Measurements from ENCODE around the gene PSORS1C1. TPM values are rescaled to one million over a fixed set of nuclear protein-coding genes. Genes with fewer than 3 reads are reported as not detected.

Gene PSORS1C1
- total RNA-seq, 1 experiment from 2014 or later, result 0.48 TPM

DNA sequence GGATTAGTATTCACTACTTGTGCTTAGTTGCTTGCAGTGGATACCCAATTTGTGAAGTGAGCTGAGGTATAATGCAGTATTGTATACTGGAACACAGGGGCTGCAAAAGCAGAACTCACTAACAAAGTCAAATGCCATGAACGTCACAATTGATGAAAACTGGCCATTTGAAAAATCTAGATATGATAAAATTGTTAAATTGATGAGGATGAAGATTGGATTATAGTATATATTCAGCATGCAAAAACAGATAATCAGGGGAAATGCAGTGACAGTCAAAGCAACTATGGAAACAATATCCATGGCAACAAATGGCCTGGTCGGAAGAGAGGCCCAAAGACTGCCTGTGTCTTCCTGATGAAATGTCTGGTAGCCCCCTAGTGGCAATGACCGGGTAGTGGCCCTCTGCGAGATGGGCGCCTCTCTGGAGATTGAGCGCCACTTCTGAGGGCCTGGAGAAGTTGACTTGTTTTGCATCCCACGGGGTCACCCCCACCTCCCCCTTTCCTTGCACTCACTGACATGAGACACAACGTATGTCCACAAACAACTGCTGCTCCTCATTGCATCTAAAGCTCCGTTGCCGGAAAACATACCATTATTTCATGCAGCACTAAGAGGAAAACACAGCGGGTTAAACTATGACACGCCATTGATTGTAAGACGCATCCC is 45.8 kb upstream of the PSORS1C1 start:
- no peak overlapping the region for H2BK12ac ChIP-seq (ENCODE audit: insufficient read length, low read depth, low read length)
- no peak overlapping the region for H2AK5ac ChIP-seq (ENCODE audit: insufficient read length, low read length)
- peak; percentile 88 for DNase-seq
- no peaks in the 10 kb centered on the region for H3K23me2 ChIP-seq (ENCODE audit: insufficient read length, low read depth, low read length, poor library complexity, severe bottlenecking)
- peaks cover 2% of the 10 kb centered on the region; the same call in 1 of the 2 replicates for H3K4me1 ChIP-seq (ENCODE audit: insufficient read depth, low read length)
- Mint-ChIP-seq H3K4me3 (no peak overlapping the region), H3K27ac (peak overlapping the region in 1 of 3 experiments; percentile 39; a peak in 1 of 7 replicates), H3K36me3 (ENCODE audit: insufficient read depth in 1 of 3, low read depth in 3 of 3) (no peaks in the 10 kb centered on the region), H3K9me3 (peaks cover 0 to 8% of the 10 kb centered on the region in 2 experiments; a peak in 2 of 5 replicates), H3K27me3 (ENCODE audit: low read depth) (no peaks in the 10 kb centered on the region; the same call in 1 of the 2 replicates), H3K4me1 (peaks cover 39 to 40% of the 10 kb centered on the region in 2 experiments)
- no peak overlapping the region for H2BK15ac ChIP-seq (ENCODE audit: low read depth, low read length)
- no peak overlapping the region for H3K9ac ChIP-seq (ENCODE audit: extremely low read depth, insufficient read length, low read length)
- H3K23ac ChIP-seq (ENCODE audit: insufficient read length, low read depth, low read length), result no peak overlapping the region
- H4K5ac ChIP-seq (ENCODE audit: insufficient read length, low read depth, low read length), result no peak overlapping the region
- no peak overlapping the region for H3K14ac ChIP-seq (ENCODE audit: insufficient read depth, low read length)
- H2BK5ac ChIP-seq (ENCODE audit: insufficient read length, low read length), result no peak overlapping the region
- no peaks in the 10 kb centered on the region for H3K9me3 ChIP-seq (ENCODE audit: control insufficient read depth, low read depth, low read length)
- no peaks in the 10 kb centered on the region for H3K79me2 ChIP-seq (ENCODE audit: insufficient read depth, low read length)
- H3K27ac ChIP-seq (ENCODE audit: insufficient read length, low read depth, low read length), result no peak overlapping the region
- no peak overlapping the region for H2AFZ ChIP-seq (ENCODE audit: low read length)
- H3K18ac ChIP-seq (ENCODE audit: insufficient read length, low read depth, low read length), result no peak overlapping the region
- H3K79me1 ChIP-seq (ENCODE audit: insufficient read depth, low read depth, low read length, poor library complexity, severe bottlenecking), result no peaks in the 10 kb centered on the region
- TF ChIP-seq, protein P1, sequence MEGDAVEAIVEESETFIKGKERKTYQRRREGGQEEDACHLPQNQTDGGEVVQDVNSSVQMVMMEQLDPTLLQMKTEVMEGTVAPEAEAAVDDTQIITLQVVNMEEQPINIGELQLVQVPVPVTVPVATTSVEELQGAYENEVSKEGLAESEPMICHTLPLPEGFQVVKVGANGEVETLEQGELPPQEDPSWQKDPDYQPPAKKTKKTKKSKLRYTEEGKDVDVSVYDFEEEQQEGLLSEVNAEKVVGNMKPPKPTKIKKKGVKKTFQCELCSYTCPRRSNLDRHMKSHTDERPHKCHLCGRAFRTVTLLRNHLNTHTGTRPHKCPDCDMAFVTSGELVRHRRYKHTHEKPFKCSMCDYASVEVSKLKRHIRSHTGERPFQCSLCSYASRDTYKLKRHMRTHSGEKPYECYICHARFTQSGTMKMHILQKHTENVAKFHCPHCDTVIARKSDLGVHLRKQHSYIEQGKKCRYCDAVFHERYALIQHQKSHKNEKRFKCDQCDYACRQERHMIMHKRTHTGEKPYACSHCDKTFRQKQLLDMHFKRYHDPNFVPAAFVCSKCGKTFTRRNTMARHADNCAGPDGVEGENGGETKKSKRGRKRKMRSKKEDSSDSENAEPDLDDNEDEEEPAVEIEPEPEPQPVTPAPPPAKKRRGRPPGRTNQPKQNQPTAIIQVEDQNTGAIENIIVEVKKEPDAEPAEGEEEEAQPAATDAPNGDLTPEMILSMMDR (conservative IDR thresholded peaks at IDR 0.05), result peak; percentile 95
- no peak overlapping the region for H3K4ac ChIP-seq (ENCODE audit: low read depth, low read length)
- H3K4me2 ChIP-seq (ENCODE audit: insufficient read depth, insufficient read length, low read length), result no peak overlapping the region
- no peak overlapping the region for H3K56ac ChIP-seq (ENCODE audit: insufficient read length, low read depth, low read length)
- no peak overlapping the region for H4K91ac ChIP-seq (ENCODE audit: insufficient read length, low read depth, low read length)
- no peak overlapping the region for H2BK120ac ChIP-seq (ENCODE audit: low read depth, low read length, poor library complexity, severe bottlenecking)
- H3T11ph ChIP-seq (ENCODE audit: low read length), result no peak overlapping the region
- H4K20me1 ChIP-seq (ENCODE audit: control insufficient read depth, insufficient read depth, insufficient read length), result no peaks in the 10 kb centered on the region
- WGBS (ENCODE audit: extremely low coverage, insufficient read length, low lambda C conversion rate), result no CpG with 5 or more reads among the region's 13 CpGs
- H2BK20ac ChIP-seq (ENCODE audit: low read depth, low read length, poor library complexity, severe bottlenecking), result no peak overlapping the region
- no peaks in the 10 kb centered on the region for H3K27me3 ChIP-seq (ENCODE audit: insufficient read depth, low read length)
- no peak overlapping the region for H4K8ac ChIP-seq (replicated peaks; ENCODE audit: insufficient read length, low read depth, low read length)
